ENCODE data around the gene ONECUT3.

The ONECUT3 gene

DNA sequence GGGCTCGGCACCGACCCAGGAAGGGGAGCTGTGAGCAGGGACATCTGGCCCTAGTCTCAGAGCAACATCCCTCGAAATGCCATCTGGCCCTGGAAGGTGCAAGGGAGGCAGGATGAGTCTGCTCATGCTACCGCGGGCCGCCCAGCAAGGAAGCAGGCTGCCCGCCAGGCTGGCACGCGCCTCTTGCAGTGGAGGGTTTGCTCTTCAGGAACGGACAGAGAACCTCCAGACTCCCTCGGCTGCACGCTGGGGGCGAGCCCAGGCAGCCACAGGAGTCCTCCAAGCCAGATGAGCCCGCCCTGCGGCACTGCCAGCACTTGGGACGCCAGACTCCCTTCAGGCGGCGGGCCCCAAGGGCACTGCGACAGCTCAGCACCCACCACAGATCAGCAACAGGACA is 68.9 kb downstream of the ONECUT3 start:
- TF ChIP-seq POLR2A (IDR thresholded peaks at IDR 0.05; ENCODE audit: low read depth, low read length), result no peak
- FAIRE-seq (no peak), DNase-seq (ENCODE audit: insufficient read length, low spot score) (no peak)

DNA sequence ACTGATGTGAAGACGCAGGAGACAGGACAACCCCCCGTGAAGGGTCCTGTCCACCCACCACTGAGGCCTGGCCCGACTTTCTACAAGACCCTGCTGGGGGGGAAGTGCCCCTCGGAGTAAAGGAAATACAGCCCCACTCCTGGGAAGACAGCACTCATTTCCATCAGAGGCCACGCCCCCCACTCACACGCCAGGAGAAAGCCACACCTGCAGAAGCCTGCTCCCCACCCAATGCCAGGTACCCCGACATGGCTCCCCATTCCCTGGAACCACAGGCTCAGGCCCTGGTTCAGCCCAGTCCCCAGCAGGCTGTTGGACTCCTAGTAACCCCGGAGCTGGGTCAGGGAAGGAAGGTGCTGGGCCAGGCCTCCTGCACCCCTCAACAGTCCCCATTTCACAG is 69.7 kb downstream of the ONECUT3 start:
- DNase-seq (ENCODE audit: insufficient read length, low spot score) (no peak), FAIRE-seq (no peak)
- TF ChIP-seq POLR2A (IDR thresholded peaks at IDR 0.05; ENCODE audit: low read depth, low read length), result no peak

DNA sequence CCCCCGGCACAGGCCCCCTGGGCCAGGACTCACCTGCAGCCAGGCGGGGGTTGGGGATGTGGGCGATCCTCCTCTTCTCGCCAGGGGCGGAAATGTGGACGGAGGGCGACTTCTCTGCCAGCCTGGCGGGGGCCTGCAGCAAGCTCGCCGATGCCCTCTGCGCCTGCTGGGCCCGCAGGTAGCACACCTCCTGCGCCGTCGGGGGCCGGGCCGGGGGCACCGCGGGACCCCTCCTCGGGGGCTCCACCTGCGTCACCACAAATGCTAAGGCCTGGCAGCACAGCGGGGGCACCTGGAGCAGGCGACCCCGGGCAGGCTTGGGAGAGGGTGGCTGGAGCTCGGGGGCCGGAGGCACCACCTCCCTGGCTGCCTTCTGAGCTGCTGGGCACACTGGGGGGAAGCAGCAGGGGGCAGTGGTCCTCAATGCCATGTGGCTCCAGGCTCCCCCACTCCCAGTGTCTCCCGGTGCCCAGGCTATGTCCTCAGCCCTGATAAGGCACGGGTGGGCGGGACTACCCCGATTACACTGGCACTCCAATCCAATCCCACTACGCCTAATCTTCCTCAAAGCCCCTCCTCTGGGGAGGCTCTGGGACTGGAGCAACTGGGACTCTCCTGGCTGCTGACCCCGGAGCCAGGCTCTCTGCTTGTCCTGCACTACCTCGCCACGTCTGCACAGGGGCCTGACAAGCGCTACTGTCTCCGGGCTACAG is 70.4 kb downstream of the ONECUT3 start:
- FAIRE-seq, result no peak
- no peak for DNase-seq (ENCODE audit: insufficient read length, low spot score)
- TF ChIP-seq POLR2A (IDR thresholded peaks at IDR 0.05; ENCODE audit: low read depth, low read length), result no peak

DNA sequence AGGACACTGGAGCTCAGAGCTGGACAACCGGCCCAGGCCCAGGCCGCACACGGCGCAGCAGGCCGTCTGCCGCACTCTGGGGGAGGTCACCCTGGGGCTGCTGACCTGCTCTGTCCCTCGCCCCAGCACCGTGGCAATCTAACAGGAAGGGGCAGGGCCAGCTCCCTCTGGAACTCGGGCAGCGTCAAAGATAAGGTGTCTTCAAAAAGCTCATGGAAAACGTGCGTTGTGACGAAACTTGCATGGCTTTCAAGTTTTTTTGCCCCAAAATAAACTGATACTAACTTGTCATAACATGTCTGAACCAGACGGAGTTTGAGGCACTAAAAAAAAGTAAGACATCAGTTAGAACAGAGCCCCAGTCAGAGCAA is 70.9 kb downstream of the ONECUT3 start:
- FAIRE-seq (no peak), DNase-seq (ENCODE audit: insufficient read length, low spot score) (no peak)
- TF ChIP-seq POLR2A (IDR thresholded peaks at IDR 0.05; ENCODE audit: low read depth, low read length), result no peak

DNA sequence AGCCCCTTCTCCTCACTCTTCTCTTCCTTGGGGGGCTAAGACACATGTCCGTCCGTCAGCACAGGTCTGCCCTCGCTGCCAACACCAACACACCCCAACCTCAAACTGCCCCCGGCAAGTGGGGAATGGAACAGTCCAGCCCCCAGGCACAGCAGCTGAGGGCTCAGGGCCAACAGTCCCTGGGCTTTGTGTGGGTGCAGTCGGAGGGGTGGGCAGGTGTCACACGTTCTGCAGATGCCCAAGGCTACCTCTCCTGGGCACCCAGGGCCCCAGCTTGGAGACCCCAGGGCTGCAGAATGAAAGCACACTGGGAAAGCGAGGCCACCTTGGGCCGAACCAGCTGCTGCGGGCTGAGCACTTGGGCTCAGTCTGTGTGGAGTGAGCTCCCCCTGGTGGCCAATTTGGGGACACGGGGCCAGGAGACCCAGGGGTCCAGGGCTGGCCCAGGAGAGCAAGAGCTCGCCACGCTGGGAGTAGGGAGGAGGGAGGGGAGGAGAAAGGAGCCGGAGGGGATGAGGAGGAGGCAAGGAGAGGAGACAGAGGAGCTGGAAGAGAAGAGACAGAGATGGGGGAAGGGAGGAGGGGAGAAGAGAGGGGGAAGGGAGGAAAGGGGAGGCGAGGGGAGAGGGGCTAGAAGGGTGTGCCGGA is 72.7 kb downstream of the ONECUT3 start:
- TF ChIP-seq POLR2A (IDR thresholded peaks at IDR 0.05; ENCODE audit: low read depth, low read length), result no peak
- DNase-seq (ENCODE audit: insufficient read length, low spot score) (peak; percentile 97), FAIRE-seq (no peak)

DNA sequence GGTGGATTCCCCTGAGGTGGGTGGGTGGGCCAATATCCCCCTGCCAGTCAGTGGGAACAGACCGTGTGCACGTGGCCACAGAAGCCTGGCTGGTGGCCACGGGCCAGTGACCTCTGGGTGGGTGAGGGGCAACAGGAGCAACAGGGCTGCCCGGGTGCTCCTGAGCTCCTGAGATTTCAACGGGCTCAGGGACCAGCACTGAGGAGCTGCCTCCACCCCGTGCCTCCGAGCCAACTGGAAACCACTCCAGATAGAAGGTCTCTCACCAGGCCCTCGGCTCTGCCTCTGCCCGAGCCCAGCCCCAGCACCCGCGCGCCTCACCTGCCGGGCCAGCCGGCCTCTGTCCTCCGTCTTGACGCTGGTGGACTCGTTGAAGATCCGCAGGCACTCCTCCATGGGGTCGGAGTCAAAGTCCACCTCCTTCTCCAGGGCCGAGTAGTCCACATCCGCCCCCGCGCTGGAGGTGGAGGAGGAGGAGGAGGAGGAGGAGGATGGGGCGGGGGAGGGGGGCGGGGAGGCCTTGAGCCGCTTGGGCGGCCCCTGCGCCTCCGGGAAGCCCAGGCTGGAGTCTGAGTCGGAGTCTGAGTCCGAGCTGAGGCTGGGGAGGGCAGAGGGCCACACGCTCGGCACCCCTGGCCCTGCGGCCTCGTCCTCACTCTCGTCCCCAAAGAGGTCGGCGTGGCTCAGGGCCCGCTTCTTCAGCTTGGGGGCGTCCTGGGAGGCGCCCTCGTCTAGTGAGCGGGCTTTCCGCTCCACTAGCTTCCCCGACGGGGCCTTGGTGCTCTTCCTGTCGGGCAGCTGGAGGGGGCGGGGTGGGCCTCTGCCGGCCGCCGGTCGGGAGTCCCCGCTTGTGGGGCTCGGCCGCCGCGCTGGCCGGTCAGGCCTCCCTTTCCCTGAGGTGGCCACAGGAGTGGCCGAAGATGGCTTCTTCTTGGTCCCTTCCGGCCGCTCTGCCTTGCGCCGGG is 73.5 kb downstream of the ONECUT3 start:
- FAIRE-seq (no peak), DNase-seq (ENCODE audit: insufficient read length, low spot score) (no peak)
- no peak for TF ChIP-seq POLR2A (IDR thresholded peaks at IDR 0.05; ENCODE audit: low read depth, low read length)

DNA sequence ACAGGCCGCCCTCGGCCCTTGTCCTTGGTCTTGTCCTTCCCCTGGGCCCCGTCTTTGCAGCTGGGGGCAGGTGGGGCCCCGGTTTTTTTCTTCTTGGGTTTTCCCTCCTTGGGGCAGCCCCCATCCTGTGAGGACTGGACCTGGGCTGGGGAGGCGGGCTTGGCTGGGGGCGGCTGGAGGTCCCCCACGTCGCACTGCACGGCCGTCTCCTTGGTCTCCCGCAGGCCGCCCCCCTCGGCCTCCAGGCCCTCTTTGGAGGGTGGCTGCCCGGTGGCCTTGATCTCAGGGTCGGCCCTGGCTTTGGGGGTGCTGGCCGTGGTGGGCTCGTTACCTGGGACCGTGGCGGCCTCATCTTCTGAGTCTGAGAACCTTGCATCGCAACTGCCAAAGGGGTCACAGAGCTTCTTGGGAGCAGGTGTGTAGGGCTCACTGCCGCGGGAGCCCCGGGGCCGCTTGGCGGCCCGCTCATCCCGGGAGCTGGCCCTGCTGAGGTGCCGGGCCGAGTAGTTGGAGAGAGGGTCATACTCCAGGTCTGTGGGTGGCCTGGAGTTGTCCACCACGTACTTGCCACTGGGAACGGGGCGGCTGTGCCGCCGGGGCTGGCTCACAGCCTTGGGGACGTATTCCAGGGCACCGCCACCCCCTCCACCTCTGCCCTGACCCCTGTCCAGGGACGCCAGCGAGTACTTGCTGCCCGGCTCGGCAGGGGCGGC is 74.4 kb downstream of the ONECUT3 start:
- FAIRE-seq, result no peak

DNA sequence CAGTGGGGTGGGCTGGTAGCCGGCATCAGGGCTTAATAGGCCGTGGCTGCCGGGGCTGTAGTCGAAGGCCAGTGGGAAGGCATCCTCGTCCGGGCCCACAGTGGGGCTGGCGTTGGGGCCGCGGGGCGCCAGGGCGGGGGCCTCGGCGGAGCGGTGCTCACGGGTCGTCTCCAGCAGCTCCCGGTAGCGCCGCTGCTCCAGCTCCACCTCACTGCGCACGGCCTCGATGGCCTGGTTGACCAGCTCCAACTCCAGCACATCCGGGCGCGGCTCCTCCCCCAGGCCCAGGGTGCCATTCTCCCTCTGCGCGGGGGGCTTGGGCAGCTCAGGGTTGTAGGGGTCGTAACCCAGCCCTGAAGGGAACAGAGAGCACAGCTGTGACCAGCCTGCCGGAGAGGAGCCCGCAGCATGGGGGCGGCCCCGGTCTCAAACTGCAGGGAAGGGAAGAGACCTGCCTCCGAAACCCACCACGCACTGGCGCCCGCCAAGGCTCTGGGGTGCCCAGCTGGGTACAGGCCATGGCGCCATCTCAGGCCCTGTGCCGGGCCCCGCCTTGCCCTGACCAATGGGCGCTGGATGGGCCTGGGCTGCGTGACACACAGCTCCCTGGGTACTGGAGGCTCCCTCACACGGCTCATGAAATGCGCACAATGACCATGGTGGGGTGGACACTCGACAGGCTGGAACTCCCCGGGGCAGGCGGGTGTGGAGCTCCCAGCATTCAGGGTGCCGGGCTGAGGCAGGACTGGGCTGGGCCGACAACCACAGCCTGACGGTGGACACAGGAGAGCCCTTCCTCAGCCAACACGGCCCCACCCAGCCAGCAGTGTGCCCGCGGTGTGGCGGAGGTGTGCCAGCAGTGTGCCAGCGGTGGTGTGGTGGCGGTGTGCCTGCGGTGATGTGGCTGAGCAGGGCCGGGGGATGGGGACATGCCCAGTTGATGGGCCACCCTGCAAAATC is 75.3 kb downstream of the ONECUT3 start:
- no peak for TF ChIP-seq POLR2A (IDR thresholded peaks at IDR 0.05; ENCODE audit: low read depth, low read length)
- FAIRE-seq (no peak), DNase-seq (ENCODE audit: insufficient read length, low spot score) (no peak)

More for the DNA sequence above, 74.4 kb downstream of the ONECUT3 start:
- DNase-seq (ENCODE audit: insufficient read length, low spot score), result no peak
- TF ChIP-seq POLR2A (IDR thresholded peaks at IDR 0.05; ENCODE audit: low read depth, low read length), result no peak

DNA sequence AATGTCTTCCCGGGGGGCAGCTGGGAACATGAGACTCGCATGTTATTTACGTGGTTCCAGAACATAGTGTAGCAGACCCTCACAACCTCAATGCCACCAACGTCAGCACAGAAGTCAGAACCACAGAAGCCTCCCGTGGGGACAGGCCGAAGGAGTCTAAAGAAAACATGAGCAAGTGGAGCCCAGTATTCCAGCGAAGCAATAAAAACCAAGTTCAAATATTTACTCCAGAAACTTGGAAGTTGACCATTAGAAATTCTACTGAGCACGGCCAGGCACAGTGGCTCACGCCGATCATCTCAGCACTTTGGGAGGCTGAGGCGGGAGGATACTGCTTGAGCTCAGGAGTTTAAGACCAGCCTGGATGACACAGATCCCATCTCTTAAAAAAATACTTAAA is 76.7 kb downstream of the ONECUT3 start:
- no peak for FAIRE-seq
- no peak for DNase-seq (ENCODE audit: insufficient read length, low spot score)
- no peak for TF ChIP-seq POLR2A (IDR thresholded peaks at IDR 0.05; ENCODE audit: low read depth, low read length)

DNA sequence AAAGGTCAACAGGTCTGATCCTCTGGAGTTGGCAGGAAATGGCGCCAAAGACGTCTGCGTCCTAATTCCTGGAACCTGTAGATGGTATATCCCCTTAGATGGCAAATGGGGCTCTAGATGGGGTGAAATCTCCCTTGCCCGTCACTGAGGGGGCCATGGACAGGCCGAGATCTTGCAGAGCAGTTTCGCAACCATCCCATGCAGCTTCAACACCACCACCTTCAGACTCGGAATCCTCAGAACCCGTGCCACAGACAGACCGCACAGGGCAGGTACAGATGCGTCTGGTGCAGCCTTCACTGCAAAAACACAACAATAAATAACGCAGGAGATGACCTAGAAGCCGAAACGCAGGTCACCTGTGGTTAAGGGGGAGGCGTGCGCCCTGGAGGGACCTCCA is 77.3 kb downstream of the ONECUT3 start:
- no peak for TF ChIP-seq POLR2A (IDR thresholded peaks at IDR 0.05; ENCODE audit: low read depth, low read length)
- no peak for FAIRE-seq
- DNase-seq (ENCODE audit: insufficient read length, low spot score), result no peak

Data from H54 (cell line).